Fibroblast of mammary gland (primary cell): Measurements from ENCODE around the gene KLF13.

ENCODE experiments used
- DNase-seq: peaks from one replicate; pipeline ENCODE4 v3.0.0-alpha.2; 2010; ENCODE audit warnings: low read depth
- H3K4me3 ChIP-seq: 2 replicates; pipeline ENCODE4 v1.5.1; 2011; ENCODE audit warnings: low read depth, mild to moderate bottlenecking, low read length, moderate library complexity; ENCODE audit not compliant: control insufficient read depth
- TF ChIP-seq, protein P1 (sequence below): conservative IDR thresholded peaks from 2 replicates; pipeline ENCODE4 v1.5.1; 2011; ENCODE audit warnings: low read depth, low read length, inconsistent platforms; ENCODE audit not compliant: control insufficient read depth, insufficient read depth

The KLF13 gene

DNA sequence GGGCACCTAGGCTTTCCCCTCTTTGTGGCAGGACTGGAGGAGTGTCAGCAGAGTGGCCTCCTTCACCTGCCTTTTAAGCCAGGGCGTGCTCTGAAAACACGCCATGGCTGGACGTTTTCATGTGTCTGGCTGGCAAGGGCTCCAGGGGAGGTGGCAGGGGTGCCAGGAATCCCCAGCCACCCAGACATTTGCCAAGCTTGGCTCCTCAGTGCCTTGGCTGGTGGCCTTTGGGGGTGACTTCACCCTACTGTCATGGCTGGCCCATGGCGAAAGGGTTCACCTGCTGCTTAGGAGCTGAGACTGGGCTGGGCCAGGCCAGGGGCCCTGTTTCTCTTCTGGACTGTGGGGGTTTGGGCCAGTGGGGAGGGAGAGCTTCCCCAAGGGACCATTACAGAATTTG, 17.6 kb downstream of the KLF13 start:
- H3K4me3 ChIP-seq: no peak overlapping the region

DNA sequence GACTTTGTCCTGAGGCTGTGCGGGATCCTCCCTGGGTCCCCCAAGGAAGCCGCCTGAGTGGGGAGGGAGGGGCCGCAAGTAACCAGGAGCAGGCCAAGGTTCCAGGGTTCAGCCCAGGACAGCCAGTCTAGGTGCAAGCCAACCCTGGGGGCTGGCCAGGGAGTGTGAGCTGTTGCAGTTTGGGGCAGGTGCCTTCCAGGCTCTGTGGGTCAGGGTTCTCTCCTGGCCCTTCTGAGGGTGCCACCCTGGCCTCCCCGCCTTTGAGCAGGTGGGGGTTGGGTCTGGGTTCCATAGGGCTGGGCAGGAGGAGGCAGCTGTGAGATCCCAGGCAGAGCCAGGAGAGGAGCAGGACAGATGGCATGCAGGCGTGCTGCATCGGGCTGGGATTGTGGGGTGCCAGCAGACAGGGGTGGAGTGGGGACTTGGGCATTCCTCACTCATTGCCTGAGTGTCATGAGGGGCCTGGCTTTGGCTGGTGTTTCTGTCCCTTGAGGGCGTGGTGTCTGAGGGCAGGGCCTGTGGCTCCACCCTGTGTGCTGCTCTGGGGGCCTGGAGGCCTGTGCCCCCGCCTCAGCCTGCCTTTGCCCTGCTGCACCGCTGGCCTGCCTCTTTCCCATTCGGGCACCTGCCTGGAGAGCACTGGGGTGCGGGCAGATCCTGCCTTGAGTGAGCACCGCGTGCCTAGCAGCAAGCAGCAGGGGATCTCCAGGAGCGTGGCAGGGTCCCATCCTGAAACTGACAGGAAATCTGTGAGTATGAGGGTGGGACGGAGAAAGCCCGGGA, 18.4 kb downstream of the KLF13 start:
- TF ChIP-seq, protein P1, sequence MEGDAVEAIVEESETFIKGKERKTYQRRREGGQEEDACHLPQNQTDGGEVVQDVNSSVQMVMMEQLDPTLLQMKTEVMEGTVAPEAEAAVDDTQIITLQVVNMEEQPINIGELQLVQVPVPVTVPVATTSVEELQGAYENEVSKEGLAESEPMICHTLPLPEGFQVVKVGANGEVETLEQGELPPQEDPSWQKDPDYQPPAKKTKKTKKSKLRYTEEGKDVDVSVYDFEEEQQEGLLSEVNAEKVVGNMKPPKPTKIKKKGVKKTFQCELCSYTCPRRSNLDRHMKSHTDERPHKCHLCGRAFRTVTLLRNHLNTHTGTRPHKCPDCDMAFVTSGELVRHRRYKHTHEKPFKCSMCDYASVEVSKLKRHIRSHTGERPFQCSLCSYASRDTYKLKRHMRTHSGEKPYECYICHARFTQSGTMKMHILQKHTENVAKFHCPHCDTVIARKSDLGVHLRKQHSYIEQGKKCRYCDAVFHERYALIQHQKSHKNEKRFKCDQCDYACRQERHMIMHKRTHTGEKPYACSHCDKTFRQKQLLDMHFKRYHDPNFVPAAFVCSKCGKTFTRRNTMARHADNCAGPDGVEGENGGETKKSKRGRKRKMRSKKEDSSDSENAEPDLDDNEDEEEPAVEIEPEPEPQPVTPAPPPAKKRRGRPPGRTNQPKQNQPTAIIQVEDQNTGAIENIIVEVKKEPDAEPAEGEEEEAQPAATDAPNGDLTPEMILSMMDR: no peak
- no peak overlapping the region for H3K4me3 ChIP-seq
- no peak for DNase-seq

More for the DNA sequence above, 17.6 kb downstream of the KLF13 start:
- TF ChIP-seq, protein P1: no peak
- DNase-seq: no peak

DNA sequence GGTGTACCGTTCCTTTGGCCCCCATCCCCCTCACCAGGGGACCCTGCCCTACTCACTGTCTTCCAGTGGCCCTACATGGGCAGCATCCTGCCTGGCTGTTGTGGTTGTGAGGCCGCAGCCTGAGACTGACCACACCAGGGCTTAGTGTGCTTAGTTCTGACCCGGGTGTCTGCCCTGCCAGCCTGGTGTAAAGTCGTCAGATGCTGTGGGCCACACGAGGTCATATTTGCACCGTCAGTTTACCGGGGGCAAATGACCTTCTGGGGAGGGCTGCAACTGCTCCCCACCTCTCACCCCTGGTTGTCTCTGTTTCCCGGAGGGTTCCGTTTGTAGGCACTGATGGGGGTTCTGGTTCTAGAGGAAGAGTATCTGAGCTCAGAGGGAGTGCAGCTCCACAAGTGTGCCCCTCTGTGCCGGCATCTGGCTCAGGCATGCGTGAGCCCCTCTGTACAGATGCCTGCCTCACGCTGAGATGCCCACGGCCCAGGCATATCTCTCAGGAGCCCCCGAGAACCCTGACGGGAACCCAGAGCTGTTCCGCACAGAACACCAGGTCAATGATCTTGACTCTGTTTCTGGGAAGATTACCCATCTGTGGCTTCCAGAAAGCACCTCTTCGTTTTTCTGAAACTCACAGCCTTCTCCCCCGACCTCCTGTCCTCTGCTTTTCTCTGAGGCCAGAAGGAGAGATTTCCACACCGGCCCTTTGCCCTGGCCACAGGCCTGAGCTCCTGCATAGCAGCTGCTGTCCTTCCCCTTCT, 19.2 kb downstream of the KLF13 start:
- DNase-seq: no peak
- no peak overlapping the region for H3K4me3 ChIP-seq
- TF ChIP-seq, protein P1: no peak

DNA sequence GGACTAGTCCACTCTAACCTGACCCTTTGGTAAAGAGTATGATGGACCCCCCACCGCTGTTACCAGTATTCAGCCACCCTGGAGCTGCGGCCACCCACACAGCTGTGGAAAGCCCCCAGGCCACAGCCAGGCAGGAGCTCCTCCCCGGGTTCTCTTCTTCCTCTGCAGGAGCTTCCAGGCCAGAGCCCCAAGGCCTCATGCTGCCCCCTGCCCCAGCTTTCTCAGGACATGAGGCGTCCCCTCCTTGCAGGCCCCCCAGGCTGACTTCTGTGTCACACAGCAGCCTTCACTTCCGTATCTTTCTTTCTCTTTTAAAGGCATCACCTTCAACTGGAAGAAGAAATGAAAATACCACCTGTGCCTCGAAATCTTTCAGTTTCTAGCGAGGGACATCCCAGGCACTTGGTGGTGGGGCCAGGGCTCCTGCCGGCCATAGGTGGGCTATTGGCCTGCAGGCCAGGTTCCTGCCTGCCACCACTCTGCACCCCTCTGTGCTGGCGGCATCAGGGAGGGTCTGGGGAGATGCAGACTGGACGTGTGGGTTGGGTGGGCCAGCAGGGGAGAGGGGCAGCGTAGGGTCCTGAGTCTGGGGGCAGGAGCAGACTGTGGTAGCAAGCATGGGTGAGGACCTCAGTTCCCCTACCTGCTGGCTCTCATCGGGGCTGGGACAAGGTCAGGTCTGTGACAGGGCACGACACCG, 19.9 kb downstream of the KLF13 start:
- TF ChIP-seq, protein P1: no peak
- no peak for DNase-seq
- H3K4me3 ChIP-seq: no peak overlapping the region

DNA sequence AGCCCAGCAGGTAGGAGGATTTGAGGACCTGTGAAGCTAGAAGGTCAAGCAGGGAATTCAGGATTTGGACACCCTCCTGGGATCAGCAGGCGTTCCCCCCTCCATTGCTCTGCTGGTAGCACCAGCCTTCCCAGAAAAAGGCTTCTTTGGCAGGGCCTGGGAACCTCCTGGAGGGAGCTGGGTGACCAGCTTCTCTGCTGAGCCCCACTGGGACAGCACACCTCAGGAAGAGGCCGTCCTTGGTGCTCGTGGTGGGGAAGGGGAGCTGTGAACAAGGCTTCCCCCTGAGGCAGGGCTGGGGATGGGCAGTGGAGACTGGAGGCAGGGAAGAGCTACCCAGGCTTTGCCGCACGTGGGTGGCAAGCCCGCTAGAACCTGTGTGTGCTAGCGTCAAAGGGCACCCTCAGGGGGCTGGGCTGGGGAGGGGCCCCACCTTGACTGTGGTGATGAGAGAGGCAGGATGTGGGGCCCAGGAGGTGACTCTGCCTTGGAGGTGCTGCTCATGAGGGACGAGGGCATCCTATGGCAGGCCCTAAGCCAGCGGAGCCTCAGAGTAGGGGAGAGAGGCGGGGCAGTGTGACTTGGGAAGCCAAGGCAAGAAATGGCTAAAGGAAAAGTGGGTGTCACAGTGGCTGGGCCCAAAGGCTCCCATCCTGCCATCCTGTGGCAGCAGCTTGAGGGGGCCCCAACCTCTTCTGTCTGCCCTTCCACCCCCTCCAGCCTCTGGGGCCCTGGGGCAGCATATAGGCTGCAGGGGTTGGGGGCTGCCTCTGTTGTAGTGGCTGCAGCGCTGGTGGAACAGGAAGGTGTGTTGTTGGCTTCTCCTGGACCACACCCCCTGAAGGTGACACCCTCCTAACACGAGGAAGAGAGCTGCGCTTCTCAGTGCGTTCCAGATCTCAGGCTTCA, 20.7 kb downstream of the KLF13 start:
- TF ChIP-seq, protein P1: no peak

DNA sequence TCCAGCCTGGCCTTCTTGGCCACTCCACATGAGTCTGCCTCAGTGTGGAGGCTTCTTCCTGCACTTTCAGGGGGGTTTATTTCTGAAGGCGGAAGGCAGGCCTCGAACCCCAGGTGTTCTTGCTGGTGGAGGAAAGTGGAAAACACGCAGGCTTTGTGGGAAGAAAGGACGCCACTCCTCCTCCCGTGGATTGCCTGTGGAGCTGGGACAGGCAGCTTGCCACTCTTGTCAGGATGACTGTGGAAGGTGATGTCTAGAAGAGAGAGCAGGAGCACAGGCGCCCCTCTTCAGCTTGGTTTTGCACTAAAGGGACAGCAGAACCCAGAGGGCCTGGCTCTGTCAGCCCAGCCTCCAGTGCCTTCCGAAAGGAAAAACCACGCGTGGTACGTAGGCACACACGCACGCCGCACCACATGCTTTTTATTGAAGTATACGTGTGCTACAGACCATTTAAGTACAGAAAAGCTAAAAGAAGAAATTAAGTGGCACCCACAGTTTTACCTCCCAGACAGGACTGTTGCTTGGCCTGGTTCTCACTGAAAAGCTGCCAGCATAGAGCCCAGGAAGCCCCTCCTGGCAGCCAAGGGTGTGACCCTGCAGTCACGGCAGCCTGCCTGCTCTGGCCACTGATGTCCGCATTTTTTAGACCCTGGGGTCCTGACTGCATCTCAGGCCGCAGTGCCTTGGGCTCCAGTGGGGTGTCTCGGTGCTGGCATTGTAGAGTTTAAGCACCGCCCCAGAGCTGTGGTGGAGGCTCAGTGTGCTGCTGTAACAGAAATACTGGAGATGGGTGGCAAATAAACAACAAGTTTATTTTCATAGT, 21.6 kb downstream of the KLF13 start:
- TF ChIP-seq, protein P1: no peak

More for the DNA sequence above, 20.7 kb downstream of the KLF13 start:
- H3K4me3 ChIP-seq: no peak overlapping the region
- no peak for DNase-seq

More for the DNA sequence above, 21.6 kb downstream of the KLF13 start:
- no peak overlapping the region for H3K4me3 ChIP-seq
- no peak for DNase-seq
